Natural killer cell (primary cell): ENCODE measurements around the gene ING3. TPM values are rescaled to one million over a fixed set of nuclear protein-coding genes. Genes with fewer than 3 reads are reported as not detected.
A peak's percentile ranks its signal among the peaks of the same experiment; 100 is the strongest.

ENCODE experiments used
- ATAC-seq, 3 donors: fragments of 150-1000 bp in 2 of 3; fragments of 200-7000 bp in 1 of 3; cut with Tn5 transposase; 1 replicate in 1 of 3; 2 replicates in 2 of 3; pipeline ENCODE4 v1.10.0; 2021; ENCODE audit warnings: mild to moderate bottlenecking in 2 of 3, moderate library complexity in 2 of 3
- DNase-seq, 2 donors: peaks; one replicate each; pipeline versions ENCODE4 v3.0.0 to v3.0.0-alpha.2; 2013 to 2021; ENCODE audit warnings: mixed read lengths in 1 of 2
- H3K27ac ChIP-seq: one replicate; pipeline ENCODE4 v1.5.1; 2013; ENCODE audit warnings: mild to moderate bottlenecking, low read length
- H3K27me3 ChIP-seq: one replicate; pipeline ENCODE4 v1.6.1; 2013; ENCODE audit warnings: low read length; ENCODE audit not compliant: control insufficient read depth, insufficient read depth
- H3K36me3 ChIP-seq: one replicate; pipeline ENCODE4 v1.6.1; 2013; ENCODE audit warnings: low read length; ENCODE audit not compliant: control insufficient read depth, insufficient read depth
- H3K4me1 ChIP-seq: one replicate; pipeline ENCODE4 v1.6.1; 2013; ENCODE audit warnings: low read length; ENCODE audit not compliant: control insufficient read depth, insufficient read depth
- H3K4me3 ChIP-seq: one replicate; pipeline ENCODE4 v1.5.1; 2013; ENCODE audit warnings: low read length
- H3K9me3 ChIP-seq: one replicate; pipeline ENCODE4 v1.6.1; 2013; ENCODE audit warnings: low read length; ENCODE audit not compliant: control insufficient read depth, insufficient read depth
- H3K27ac Mint-ChIP-seq, 2 donors: one replicate each; pipeline ENCODE4 v1.8.0; 2022; ENCODE audit warnings: mild to moderate bottlenecking in 2 of 2, mixed read lengths in 2 of 2, moderate library complexity in 1 of 2
- H3K27me3 Mint-ChIP-seq, 2 donors: one replicate each; pipeline ENCODE4 v1.8.0; 2022; ENCODE audit warnings: low read depth in 2 of 2, mixed read lengths in 2 of 2
- H3K36me3 Mint-ChIP-seq: one replicate; pipeline ENCODE4 v1.8.0; 2022; ENCODE audit warnings: mixed read lengths
- H3K4me1 Mint-ChIP-seq, 2 donors: one replicate each; pipeline ENCODE4 v1.8.0; 2022; ENCODE audit warnings: mixed read lengths in 2 of 2
- H3K4me3 Mint-ChIP-seq: one replicate; pipeline ENCODE4 v1.8.0; 2022; ENCODE audit warnings: mild to moderate bottlenecking, moderate library complexity, mixed read lengths
- H3K9me3 Mint-ChIP-seq, 2 donors: one replicate each; pipeline ENCODE4 v1.8.0; 2022; ENCODE audit warnings: mixed read lengths in 2 of 2
- CTCF ChIP-seq: fragments of 200-600 bp; IDR thresholded peaks from one replicate; pipeline ENCODE4 v1.8.0; 2022; ENCODE audit warnings: antibody characterized with exemption
- WGBS: methylation state at CpG from one replicate; pipeline ENCODE4 v1.1.7; 2013; ENCODE audit warnings: missing lambda C conversion rate; ENCODE audit not compliant: insufficient coverage; 5-methylcytosine and 5-hydroxymethylcytosine counted together
- intact Hi-C: fragments of 100-400 bp; cut with micrococcal nuclease; formaldehyde crosslinking; loops from one replicate; pipeline ENCODE4 v1.14.2; 2022
- total RNA-seq, 4 donors: library from RNA; stranded (reverse); fragments of 120-200 nt in 1 of 4; gene quantifications; one replicate each; pipeline versions ENCODE4 v1.2.3 to v1.2.4, GENCODE V29; 2013 to 2022

Gene ING3
- total RNA-seq, 3 donors from 2014 or later (not counting 1 experiment from before 2014, with no cell fraction given) = 45.7 to 56.2 (median 50.1) TPM

- no peaks in the 10 kb centered on the region for H3K36me3 Mint-ChIP-seq
- peak overlapping the region in 1 of 2 donors; percentile 6 for H3K27ac Mint-ChIP-seq
- peaks cover 0 to 10% of the 10 kb centered on the region in 2 donors for H3K27me3 Mint-ChIP-seq
- no peaks in the 10 kb centered on the region for H3K9me3 Mint-ChIP-seq
- no peak overlapping the region for H3K4me3 ChIP-seq
- H3K9me3 ChIP-seq = no peaks in the 10 kb centered on the region
- H3K27ac ChIP-seq = no peak overlapping the region
- DNase-seq = no peak
- H3K27me3 ChIP-seq = peaks cover 2% of the 10 kb centered on the region
- no peak for TF ChIP-seq CTCF
- peaks cover 3% of the 10 kb centered on the region for H3K36me3 ChIP-seq
- peaks cover 3% of the 10 kb centered on the region for H3K4me1 ChIP-seq
- peak overlapping the region; percentile 76 for H3K4me3 Mint-ChIP-seq
- ATAC-seq = no peak
- H3K4me1 Mint-ChIP-seq = peaks cover 19 to 26% of the 10 kb centered on the region in 2 donors
- intact Hi-C loops = no loop called here
These were observed 2.6 kb upstream of the ING3 start for GRCh38 chr7:120947980-120948379.

GRCh38 chr7:120949393-120949911, 1.1 kb upstream of the ING3 start:
- H3K27me3 ChIP-seq = peaks cover 2% of the 10 kb centered on the region
- peaks cover 3% of the 10 kb centered on the region for H3K4me1 ChIP-seq
- intact Hi-C loops = no loop called here
- H3K36me3 ChIP-seq = peaks cover 16% of the 10 kb centered on the region
- no peaks in the 10 kb centered on the region for H3K9me3 ChIP-seq
- Mint-ChIP-seq H3K27me3 (peaks cover 0 to 10% of the 10 kb centered on the region in 2 donors), H3K9me3 (no peaks in the 10 kb centered on the region), H3K4me3 (peak overlapping the region; percentile 91), H3K36me3 (no peaks in the 10 kb centered on the region), H3K4me1 (peaks cover 19 to 26% of the 10 kb centered on the region in 2 donors), H3K27ac (peak overlapping the region; percentile 94 to 99)
- 0% methylated on average over 1 of the region's 8 CpGs for WGBS
- no peak for TF ChIP-seq CTCF
- H3K4me3 ChIP-seq = peak overlapping the region; percentile 86
- DNase-seq = no peak
- H3K27ac ChIP-seq = no peak overlapping the region
- no peak for ATAC-seq

- Histone ChIP-seq H3K4me3 (peak overlapping the region; percentile 86), H3K4me1 (peaks cover 3% of the 10 kb centered on the region), H3K9me3 (no peaks in the 10 kb centered on the region), H3K36me3 (peaks cover 22% of the 10 kb centered on the region), H3K27ac (peak overlapping the region; percentile 99), H3K27me3 (peaks cover 2% of the 10 kb centered on the region)
- WGBS = 1% methylated on average over 7 of the region's 10 CpGs
- intact Hi-C loops = no loop called here
- peak overlapping the region; percentile 91 for H3K4me3 Mint-ChIP-seq
- no peak for ATAC-seq
- H3K27me3 Mint-ChIP-seq = peaks cover 0 to 10% of the 10 kb centered on the region in 2 donors
- H3K4me1 Mint-ChIP-seq = peaks cover 19 to 26% of the 10 kb centered on the region in 2 donors
- H3K9me3 Mint-ChIP-seq = no peaks in the 10 kb centered on the region
- no peak for DNase-seq
- TF ChIP-seq CTCF = no peak
- no peaks in the 10 kb centered on the region for H3K36me3 Mint-ChIP-seq
- peak overlapping the region; percentile 94 to 99 for H3K27ac Mint-ChIP-seq
These were observed 509 bp upstream of the ING3 start for GRCh38 chr7:120949998-120950538.

- intact Hi-C loops = no loop called here
- 0% methylated on average over 2 of the region's 8 CpGs for WGBS
- Histone ChIP-seq H3K9me3 (no peaks in the 10 kb centered on the region), H3K27me3 (peaks cover 2% of the 10 kb centered on the region), H3K27ac (peak overlapping the region; percentile 99), H3K36me3 (peaks cover 33% of the 10 kb centered on the region), H3K4me1 (peaks cover 3% of the 10 kb centered on the region), H3K4me3 (peak overlapping the region; percentile 86)
- peaks cover 19 to 26% of the 10 kb centered on the region in 2 donors for H3K4me1 Mint-ChIP-seq
- H3K4me3 Mint-ChIP-seq = peak overlapping the region; percentile 91
- ATAC-seq (no peak), DNase-seq (no peak)
- peak overlapping the region; percentile 94 to 99 for H3K27ac Mint-ChIP-seq
- no peaks in the 10 kb centered on the region for H3K9me3 Mint-ChIP-seq
- TF ChIP-seq CTCF = no peak
- no peaks in the 10 kb centered on the region for H3K36me3 Mint-ChIP-seq
- peaks cover 0 to 4% of the 10 kb centered on the region in 2 donors for H3K27me3 Mint-ChIP-seq
These were observed 727 bp downstream of the ING3 start for GRCh38 chr7:120951309-120951699.
